A549 (cell line): ENCODE results near the gene VSTM5.

Experiments
- CBX2 ChIP-seq: fragments of 200-600 bp; sonication (generic); IDR thresholded peaks from 2 replicates; pipeline ENCODE4 v1.6.1; 2016; ENCODE audit warnings: low read depth, mild to moderate bottlenecking, borderline replicate concordance
- EP300 ChIP-seq, 2 experiments: fragments of >200 bp; sonication (Bioruptor Twin); formaldehyde crosslinking; IDR thresholded peaks; 2 replicates in 1 of 2; 3 replicates in 1 of 2; pipeline ENCODE4 v1.6.1; 2016 to 2017
- FOSL2 ChIP-seq, 2 experiments: fragments of 450-650 bp in 1 of 2; fragments of >200 bp in 1 of 2; sonication (Bioruptor Twin) in 1 of 2; formaldehyde crosslinking; IDR thresholded peaks; 2 replicates each; pipeline versions ENCODE4 v1.5.0 to v1.6.1; 2016 to 2020; ENCODE audit warnings: mild to moderate bottlenecking in 1 of 2, moderate library complexity in 1 of 2
- RAD21 ChIP-seq, 2 experiments: fragments of >200 bp in 1 of 2; sonication (Bioruptor Twin) in 1 of 2; formaldehyde crosslinking in 1 of 2; IDR thresholded peaks in 1 of 2; conservative IDR thresholded peaks in 1 of 2; 2 replicates in 1 of 2; 3 replicates in 1 of 2; pipeline ENCODE4 v1.6.1; 2012 to 2018; ENCODE audit warnings: inconsistent platforms in 1 of 2
- RARB ChIP-seq: fragments of 250-450 bp; sonication (Bioruptor Pico); IDR thresholded peaks from 2 replicates; pipeline ENCODE4 v1.8.0; 2021; ENCODE audit warnings: mild to moderate bottlenecking, moderate library complexity
- RCOR1 ChIP-seq: fragments of 150-350 bp; IDR thresholded peaks from 2 replicates; pipeline ENCODE4 v1.6.1; 2014; ENCODE audit warnings: antibody characterized with exemption, low read length, low read depth
- SMC3 ChIP-seq: fragments of >200 bp; sonication (Bioruptor Twin); formaldehyde crosslinking; IDR thresholded peaks from 3 replicates; pipeline ENCODE4 v1.6.1; 2018; ENCODE audit warnings: inconsistent platforms
- ZFP36 ChIP-seq: fragments of 450-650 bp; IDR thresholded peaks from 2 replicates; pipeline ENCODE4 v1.6.1; 2014; ENCODE audit warnings: borderline replicate concordance; ENCODE audit not compliant: partially characterized antibody
- TF ChIP-seq, protein P1 (sequence below): fragments of >200 bp; sonication (Bioruptor Twin); formaldehyde crosslinking; IDR thresholded peaks from 3 replicates; pipeline ENCODE4 v1.5.1; 2016
- TF ChIP-seq, protein P2 (sequence below): IDR thresholded peaks from 2 replicates; pipeline ENCODE4 v1.6.1; 2012

DNA sequence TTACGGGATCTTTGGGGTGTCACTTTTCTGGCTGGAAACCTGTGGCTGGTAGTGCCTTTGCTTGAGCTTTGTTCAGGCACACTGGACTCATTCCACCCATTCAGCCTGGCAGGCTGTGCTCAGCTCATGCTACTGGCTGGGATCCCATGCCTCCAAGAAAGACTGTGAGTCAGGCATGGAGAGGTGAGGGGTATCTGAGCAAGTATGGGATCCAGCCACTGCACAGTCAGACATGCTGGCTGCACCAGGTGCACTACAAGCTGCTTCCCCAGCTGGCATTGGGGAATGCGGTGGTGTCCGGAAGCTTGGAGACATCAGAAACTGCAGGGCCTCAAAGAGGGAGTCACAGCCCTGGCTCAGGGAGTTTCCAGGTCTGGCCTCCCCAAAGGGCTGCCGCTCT lies 78.3 kb downstream of the VSTM5 start:
- TF ChIP-seq, protein P1, sequence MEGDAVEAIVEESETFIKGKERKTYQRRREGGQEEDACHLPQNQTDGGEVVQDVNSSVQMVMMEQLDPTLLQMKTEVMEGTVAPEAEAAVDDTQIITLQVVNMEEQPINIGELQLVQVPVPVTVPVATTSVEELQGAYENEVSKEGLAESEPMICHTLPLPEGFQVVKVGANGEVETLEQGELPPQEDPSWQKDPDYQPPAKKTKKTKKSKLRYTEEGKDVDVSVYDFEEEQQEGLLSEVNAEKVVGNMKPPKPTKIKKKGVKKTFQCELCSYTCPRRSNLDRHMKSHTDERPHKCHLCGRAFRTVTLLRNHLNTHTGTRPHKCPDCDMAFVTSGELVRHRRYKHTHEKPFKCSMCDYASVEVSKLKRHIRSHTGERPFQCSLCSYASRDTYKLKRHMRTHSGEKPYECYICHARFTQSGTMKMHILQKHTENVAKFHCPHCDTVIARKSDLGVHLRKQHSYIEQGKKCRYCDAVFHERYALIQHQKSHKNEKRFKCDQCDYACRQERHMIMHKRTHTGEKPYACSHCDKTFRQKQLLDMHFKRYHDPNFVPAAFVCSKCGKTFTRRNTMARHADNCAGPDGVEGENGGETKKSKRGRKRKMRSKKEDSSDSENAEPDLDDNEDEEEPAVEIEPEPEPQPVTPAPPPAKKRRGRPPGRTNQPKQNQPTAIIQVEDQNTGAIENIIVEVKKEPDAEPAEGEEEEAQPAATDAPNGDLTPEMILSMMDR = no peak
- TF ChIP-seq FOSL2 (IDR thresholded peaks at IDR 0.05) (no peak), FOSL2 (CRISPR knock-in tag; IDR thresholded peaks at IDR 0.05) (no peak), RARB (CRISPR knock-in tag) (no peak), RAD21 (conservative IDR thresholded peaks at IDR 0.05 in 1 of 2, IDR thresholded peaks at IDR 0.05 in 1 of 2) (no peak), SMC3 (no peak), RCOR1 (no peak), EP300 (IDR thresholded peaks at IDR 0.05) (no peak), CBX2 (no peak), ZFP36 (no peak)
- TF ChIP-seq, protein P2, sequence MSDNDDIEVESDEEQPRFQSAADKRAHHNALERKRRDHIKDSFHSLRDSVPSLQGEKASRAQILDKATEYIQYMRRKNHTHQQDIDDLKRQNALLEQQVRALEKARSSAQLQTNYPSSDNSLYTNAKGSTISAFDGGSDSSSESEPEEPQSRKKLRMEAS = no peak
